ENCODE data around the gene TIGD4.
A peak's percentile ranks its signal among the peaks of the same experiment; 100 is the strongest.

TIGD4 gene

DNA sequence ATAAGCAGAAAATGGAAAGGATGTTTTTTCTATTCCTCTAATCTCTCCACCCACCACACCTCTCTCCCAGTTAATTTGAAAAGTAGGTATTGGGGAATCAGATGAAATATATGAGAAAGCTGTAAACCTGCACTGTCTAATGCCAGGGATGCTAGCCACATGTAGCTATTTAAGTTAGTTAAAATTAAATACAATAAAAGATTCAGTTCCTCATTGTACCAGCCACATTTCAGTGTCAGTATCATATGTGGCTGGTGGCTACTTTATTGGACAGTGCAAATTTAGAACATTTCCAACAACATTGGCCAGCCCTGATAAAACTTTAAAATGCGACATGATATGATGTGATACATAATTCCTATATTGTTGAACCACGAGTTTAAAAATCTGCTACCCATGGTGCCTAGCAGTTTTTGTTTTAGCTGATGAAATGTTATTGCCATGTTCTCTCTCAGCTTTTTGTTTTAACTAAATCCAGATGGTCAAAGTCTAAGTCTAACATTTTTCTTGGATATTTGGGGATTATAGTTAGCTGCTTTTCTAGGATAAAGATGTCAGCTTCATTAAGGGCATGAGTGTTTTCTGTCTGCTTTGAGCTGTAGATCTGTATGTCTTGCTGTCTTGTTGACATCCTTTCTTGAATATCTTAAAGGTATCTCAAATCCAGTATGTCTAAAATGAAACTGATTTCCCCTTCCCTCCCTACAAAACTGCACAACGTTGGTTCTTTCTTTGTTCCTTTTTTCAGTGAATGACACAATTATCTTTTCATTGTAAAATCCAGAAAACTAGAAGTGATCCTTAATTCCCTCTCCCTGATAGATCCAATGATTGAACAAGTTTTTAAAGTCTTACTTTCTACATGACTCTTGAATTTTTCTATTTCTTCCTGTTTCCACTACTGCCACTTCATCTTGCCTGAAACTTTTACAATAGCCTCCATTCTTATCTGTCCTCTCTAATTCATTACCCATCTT lies 6.4 kb upstream of the TIGD4 start:
- no peak for TF ChIP-seq CTCF (IDR thresholded peaks at IDR 0.05; ENCODE audit: low read depth, low read length, missing control alignments)
- DNase-seq (ENCODE audit: low read depth), result no peak
- no peak overlapping the region for H3K4me3 ChIP-seq (ENCODE audit: low read depth, low read length)

GRCh38 chr4:152784490-152785350 lies 5.2 kb upstream of the TIGD4 start:
- no peak for DNase-seq (ENCODE audit: low read depth)
- no peak for TF ChIP-seq CTCF (IDR thresholded peaks at IDR 0.05; ENCODE audit: low read depth, low read length, missing control alignments)
- no peak overlapping the region for H3K4me3 ChIP-seq (ENCODE audit: low read depth, low read length)

- H3K4me3 ChIP-seq (ENCODE audit: low read depth, low read length), result peak overlapping the region; percentile 64
- no peak for TF ChIP-seq CTCF (IDR thresholded peaks at IDR 0.05; ENCODE audit: low read depth, low read length, missing control alignments)
- no peak for DNase-seq (ENCODE audit: low read depth)
These were observed 793 bp upstream of the TIGD4 start for GRCh38 chr4:152780267-152780778.

GRCh38 chr4:152778656-152779512 lies 646 bp downstream of the TIGD4 start:
- DNase-seq (ENCODE audit: low read depth), result no peak
- no peak for TF ChIP-seq CTCF (IDR thresholded peaks at IDR 0.05; ENCODE audit: low read depth, low read length, missing control alignments)
- peak overlapping the region; percentile 64 for H3K4me3 ChIP-seq (ENCODE audit: low read depth, low read length)

GRCh38 chr4:152777488-152777887 lies 2.0 kb downstream of the TIGD4 start:
- no peak for DNase-seq (ENCODE audit: low read depth)
- H3K4me3 ChIP-seq (ENCODE audit: low read depth, low read length), result no peak overlapping the region

More at GRCh38 chr4:152777488-152777887, 2.0 kb downstream of the TIGD4 start:
- TF ChIP-seq CTCF (IDR thresholded peaks at IDR 0.05; ENCODE audit: low read depth, low read length, missing control alignments), result no peak
